Esophagus muscularis mucosa (tissue), 3 donors: ENCODE results near the gene ANKRD11.

Experiments
- CTCF ChIP-seq, 3 experiments: fragments of 200-600 bp in 2 of 3; fragments of 450-650 bp in 1 of 3; sonication (generic) in 2 of 3; IDR thresholded peaks; one replicate each; pipeline ENCODE4 v1.5.1; 2017 to 2019; ENCODE audit warnings: antibody characterized with exemption in 3 of 3, mild to moderate bottlenecking in 2 of 3, moderate library complexity in 1 of 3
- EP300 ChIP-seq: sonication (generic); formaldehyde crosslinking; IDR thresholded peaks from one replicate; pipeline ENCODE4 v1.6.1; 2017; ENCODE audit warnings: antibody characterized with exemption

GRCh38 chr16:89499767-89500166 is 9.4 kb upstream of the ANKRD11 start:
- TF ChIP-seq CTCF (IDR thresholded peaks at IDR 0.05) (no peak), EP300 (no peak)
